Ecto neural progenitor cell (in vitro differentiated cells): Measurements from ENCODE around the gene OR2T5.
"Not testable (repeated sequence)": the region's sequence is repeated elsewhere in the genome, so short reads cannot be mapped to it uniquely, and the experiment has no call there.

Experiments used
- DNase-seq: peaks from one replicate; pipeline ENCODE4 v3.0.0-alpha.2; 2018; ENCODE audit warnings: low spot score

Gene OR2T5

DNA sequence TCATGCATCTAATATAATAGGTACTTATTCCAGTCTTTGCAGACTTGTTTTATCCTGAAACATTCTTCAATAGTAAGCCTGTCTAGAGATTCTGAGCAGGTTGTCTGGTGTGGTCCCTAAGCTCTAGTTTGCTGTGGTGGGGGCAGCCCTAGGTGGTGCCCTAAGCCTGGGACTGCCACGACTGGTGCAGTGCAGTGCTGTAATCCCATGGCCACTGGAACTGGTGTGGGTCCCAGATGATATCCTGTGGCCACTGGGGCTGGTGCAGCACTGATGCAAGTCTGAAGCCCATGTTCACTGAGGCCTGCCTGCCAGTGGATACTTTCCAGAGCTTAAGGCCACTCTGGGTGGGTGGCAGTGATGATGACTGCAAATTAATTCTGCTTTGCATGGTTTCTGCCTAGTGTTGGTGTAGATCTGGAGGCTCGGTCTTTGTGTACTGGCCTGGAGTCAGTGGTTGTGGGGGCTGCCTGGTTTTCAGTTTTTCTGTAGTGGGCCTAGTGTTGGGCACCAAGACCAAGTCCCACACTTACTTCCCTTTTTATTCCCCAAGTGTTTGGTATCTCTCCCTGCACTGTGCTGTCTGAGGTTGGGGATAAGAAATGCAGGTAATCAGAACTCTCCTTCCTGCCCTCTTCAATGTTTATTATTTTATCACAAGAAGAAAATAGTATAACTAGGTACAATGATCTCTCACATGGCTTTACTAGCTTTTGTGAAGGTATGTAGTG lies 12.1 kb downstream of the OR2T5 start:
- not testable (repeated sequence) for DNase-seq

GRCh38 chr1:248507773-248508172 lies 19.4 kb downstream of the OR2T5 start, which contains the start of gene OR2G6:
Gene OR2G6, plus strand, starts transcription at chr1:248508073. Its CDS starts 13,574 bp downstream, at chr1:248521647.
- not testable (repeated sequence) for DNase-seq

DNA sequence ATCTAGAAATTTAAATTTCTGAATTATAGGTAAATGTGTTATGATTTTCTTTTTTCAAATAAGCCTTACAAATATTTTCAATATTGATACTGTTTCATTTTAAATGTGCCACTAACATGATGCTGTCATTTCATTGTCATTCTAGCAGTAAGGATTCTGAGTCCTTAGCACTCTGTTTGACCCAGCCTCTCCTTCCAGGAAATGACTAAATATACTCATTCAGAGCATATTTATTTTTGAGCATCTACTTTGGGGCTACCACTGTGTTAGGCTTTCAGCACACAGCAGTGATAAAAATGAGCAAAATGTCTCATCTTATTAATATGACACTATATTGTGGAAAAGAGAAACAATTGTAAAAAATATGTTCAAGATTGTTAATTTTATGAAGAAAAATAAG lies 21.8 kb downstream of the OR2T5 start:
- DNase-seq, result not testable (repeated sequence)

GRCh38 chr1:248521856-248522255 lies 33.5 kb downstream of the OR2T5 start:
- DNase-seq, result no peak

DNA sequence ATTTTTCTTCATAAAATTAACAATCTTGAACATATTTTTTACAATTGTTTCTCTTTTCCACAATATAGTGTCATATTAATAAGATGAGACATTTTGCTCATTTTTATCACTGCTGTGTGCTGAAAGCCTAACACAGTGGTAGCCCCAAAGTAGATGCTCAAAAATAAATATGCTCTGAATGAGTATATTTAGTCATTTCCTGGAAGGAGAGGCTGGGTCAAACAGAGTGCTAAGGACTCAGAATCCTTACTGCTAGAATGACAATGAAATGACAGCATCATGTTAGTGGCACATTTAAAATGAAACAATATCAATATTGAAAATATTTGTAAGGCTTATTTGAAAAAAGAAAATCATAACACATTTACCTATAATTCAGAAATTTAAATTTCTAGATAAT lies 49.1 kb downstream of the OR2T5 start:
- not testable (repeated sequence) for DNase-seq
